ENCODE measurements around the gene MRTFA. TPM values are rescaled to one million over a fixed set of nuclear protein-coding genes. Genes with fewer than 3 reads are reported as not detected.

The MRTFA gene
- total and polyA plus RNA-seq, 8 donors, result 22.5 to 58.0 (median 26.5) TPM

GRCh38 chr22:40397396-40397795, 239.1 kb downstream of the MRTFA start:
- peak; percentile 16 for ATAC-seq
- peak in 1 of 4 donors; percentile 21 for DNase-seq

GRCh38 chr22:40396882-40397281, 239.6 kb downstream of the MRTFA start:
- intact Hi-C loops (cut with DNase I), result no loop called here
- H3K27me3 ChIP-seq, result no peaks in the 10 kb centered on the region
- ATAC-seq, result peak; percentile 89
- H3K4me1 ChIP-seq, result peaks cover 8 to 47% of the 10 kb centered on the region in 2 donors
- DNase-seq, result peak; percentile 53 to 93 (median 64)
- H3K4me3 ChIP-seq, result no peak overlapping the region
- peaks cover 0 to 20% of the 10 kb centered on the region in 2 donors for H3K36me3 ChIP-seq
- H3K9me3 ChIP-seq, result no peaks in the 10 kb centered on the region
- no peak for TF ChIP-seq CTCF (IDR thresholded peaks at IDR 0.05)
- peak overlapping the region; percentile 38 to 56 for H3K27ac ChIP-seq

More at GRCh38 chr22:40397396-40397795, 239.1 kb downstream of the MRTFA start:
- H3K27ac ChIP-seq, result peak overlapping the region; percentile 38 to 56
- H3K4me1 ChIP-seq, result peaks cover 8 to 47% of the 10 kb centered on the region in 2 donors
- intact Hi-C loops (cut with DNase I), result no loop called here
- H3K4me3 ChIP-seq, result no peak overlapping the region
- H3K9me3 ChIP-seq, result no peaks in the 10 kb centered on the region
- peaks cover 0 to 25% of the 10 kb centered on the region in 2 donors for H3K36me3 ChIP-seq
- TF ChIP-seq CTCF (IDR thresholded peaks at IDR 0.05), result no peak
- no peaks in the 10 kb centered on the region for H3K27me3 ChIP-seq

GRCh38 chr22:40395607-40396006, 240.9 kb downstream of the MRTFA start:
- no peak for DNase-seq

GRCh38 chr22:40394607-40395006, 241.9 kb downstream of the MRTFA start:
- ATAC-seq (no peak), DNase-seq (no peak)
- intact Hi-C loops (cut with DNase I), result no loop called here
- no peak for TF ChIP-seq CTCF (IDR thresholded peaks at IDR 0.05)
- H3K9me3 ChIP-seq, result no peaks in the 10 kb centered on the region
- H3K4me3 ChIP-seq, result no peak overlapping the region
- no peaks in the 10 kb centered on the region for H3K27me3 ChIP-seq
- H3K36me3 ChIP-seq, result peaks cover 0 to 7% of the 10 kb centered on the region in 2 donors
- peaks cover 8 to 29% of the 10 kb centered on the region in 2 donors for H3K4me1 ChIP-seq
- H3K27ac ChIP-seq, result no peak overlapping the region

More at GRCh38 chr22:40395607-40396006, 240.9 kb downstream of the MRTFA start:
- intact Hi-C loops (cut with DNase I), result no loop called here
- no peaks in the 10 kb centered on the region for H3K27me3 ChIP-seq
- no peak for ATAC-seq
- TF ChIP-seq CTCF (IDR thresholded peaks at IDR 0.05), result no peak
- no peaks in the 10 kb centered on the region for H3K9me3 ChIP-seq
- H3K36me3 ChIP-seq, result peaks cover 0 to 8% of the 10 kb centered on the region in 2 donors
- no peak overlapping the region for H3K4me3 ChIP-seq
- H3K27ac ChIP-seq, result no peak overlapping the region
- H3K4me1 ChIP-seq, result peaks cover 8 to 39% of the 10 kb centered on the region in 2 donors

GRCh38 chr22:40392618-40393017, 243.9 kb downstream of the MRTFA start:
- intact Hi-C loops (cut with DNase I), result no loop called here
- Histone ChIP-seq H3K4me1 (peaks cover 8 to 37% of the 10 kb centered on the region in 2 donors), H3K36me3 (peaks cover 0 to 7% of the 10 kb centered on the region in 2 donors), H3K27me3 (no peaks in the 10 kb centered on the region), H3K9me3 (no peaks in the 10 kb centered on the region), H3K4me3 (no peak overlapping the region), H3K27ac (no peak overlapping the region)
- DNase-seq (no peak), ATAC-seq (no peak)
- TF ChIP-seq CTCF (IDR thresholded peaks at IDR 0.05), result no peak

Data from left lung (tissue), 10 donors.